H7 (cell line): Measurements from ENCODE around the gene CTNNA1. TPM values are rescaled to one million over a fixed set of nuclear protein-coding genes. Genes with fewer than 3 reads are reported as not detected.
"Not testable (repeated sequence)": the region's sequence is repeated elsewhere in the genome, so short reads cannot be mapped to it uniquely, and the experiment has no call there.

Source experiments
- DNase-seq: peaks from one replicate; pipeline ENCODE4 v3.0.0; 2012
- H3K27me3 ChIP-seq: 2 replicates; pipeline ENCODE4 v1.6.0; 2011; ENCODE audit warnings: mild to moderate bottlenecking, low read length; ENCODE audit not compliant: control insufficient read depth, insufficient read depth
- H3K36me3 ChIP-seq: replicated peaks from 2 replicates; pipeline ENCODE4 v1.5.1; 2011; ENCODE audit warnings: low read length; ENCODE audit not compliant: control insufficient read depth, insufficient read depth
- H3K4me3 ChIP-seq: 2 replicates; pipeline ENCODE4 v1.5.1; 2011; ENCODE audit warnings: low read depth, mild to moderate bottlenecking, control low read depth, low read length, moderate library complexity; ENCODE audit not compliant: insufficient read depth
- total RNA-seq: library from RNA; depleted of rRNA; stranded (reverse); fragments of >200 nt; shearing (Covaris generic); gene quantifications from 2 replicates; pipeline ENCODE4 v1.2.3, GENCODE V29; 2014

CTNNA1 gene
- total RNA-seq, 1 experiment from 2014 or later = 352 TPM

DNA sequence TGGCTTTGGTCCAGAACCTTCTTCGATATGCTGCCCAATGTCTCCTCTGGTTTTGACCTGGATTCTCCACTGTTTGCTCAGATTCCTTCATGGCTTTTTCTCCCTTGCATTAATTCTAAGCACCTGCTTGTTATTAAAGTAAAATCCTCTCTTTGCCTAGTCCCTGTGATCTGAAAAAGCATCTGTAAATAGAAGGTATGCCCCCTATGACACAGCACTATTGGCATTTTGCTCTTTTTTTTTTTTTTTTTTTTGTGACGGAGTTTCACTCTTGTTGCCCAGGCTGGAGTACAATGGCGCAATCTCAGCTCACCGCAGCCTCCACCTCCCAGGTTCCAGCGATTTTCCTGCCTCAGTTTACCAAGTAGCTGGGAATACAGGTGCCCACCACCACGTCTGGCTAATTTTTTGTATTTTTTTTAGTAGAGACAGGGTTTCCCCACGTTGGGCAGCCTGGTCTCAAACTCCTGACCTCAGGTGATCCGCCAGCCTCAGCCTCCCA, 37.2 kb upstream of the CTNNA1 start:
- not testable (repeated sequence) for DNase-seq, H3K4me3 ChIP-seq, H3K36me3 ChIP-seq, H3K27me3 ChIP-seq

DNA sequence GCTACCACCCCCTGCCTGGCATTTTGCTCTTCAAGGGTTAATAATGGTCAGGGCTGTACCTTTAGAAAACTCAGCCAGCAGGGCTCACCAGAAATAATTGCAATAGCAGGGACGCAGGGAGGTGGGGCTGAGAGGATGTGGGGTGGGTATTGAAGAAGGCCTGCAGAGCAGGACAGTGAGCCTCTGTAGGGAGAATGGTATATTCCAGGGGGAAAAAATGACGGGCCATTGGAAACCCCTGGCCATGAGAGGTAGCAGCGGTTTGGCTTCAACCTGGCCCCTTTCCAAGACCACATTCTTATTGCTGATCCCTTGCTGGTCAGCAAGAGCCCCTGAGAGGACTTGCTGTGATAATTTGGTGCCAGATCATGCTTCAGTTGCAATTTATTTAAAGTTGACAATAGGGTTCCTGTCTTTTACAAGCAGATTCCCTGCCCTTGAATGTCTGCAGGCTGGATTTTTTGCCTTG, 36.7 kb upstream of the CTNNA1 start:
- Histone ChIP-seq H3K36me3 (no peaks in the 10 kb centered on the region), H3K4me3 (no peak overlapping the region), H3K27me3 (no peaks in the 10 kb centered on the region)
- peak; percentile 61 for DNase-seq

DNA sequence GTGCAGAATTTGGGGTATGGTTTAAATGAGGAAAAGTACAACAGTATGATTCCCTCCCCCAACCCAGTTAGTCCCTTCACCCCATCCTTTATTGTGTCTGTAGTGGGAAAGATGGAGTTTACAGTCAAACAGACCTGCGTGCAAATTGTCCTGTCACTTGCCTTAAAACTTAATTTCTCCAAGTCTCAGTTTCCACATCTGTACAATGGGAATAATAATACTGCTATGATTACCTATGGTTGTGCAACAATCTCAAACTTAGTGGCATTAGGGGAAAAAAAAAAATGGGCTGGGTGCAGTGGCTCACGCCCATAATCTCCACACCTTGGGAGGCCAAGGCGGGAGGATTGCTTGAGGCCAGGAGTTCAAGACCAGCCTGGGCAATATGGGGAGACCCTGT, 35.8 kb upstream of the CTNNA1 start:
- no peaks in the 10 kb centered on the region for H3K27me3 ChIP-seq
- no peak for DNase-seq
- no peak overlapping the region for H3K4me3 ChIP-seq
- H3K36me3 ChIP-seq = no peaks in the 10 kb centered on the region

DNA sequence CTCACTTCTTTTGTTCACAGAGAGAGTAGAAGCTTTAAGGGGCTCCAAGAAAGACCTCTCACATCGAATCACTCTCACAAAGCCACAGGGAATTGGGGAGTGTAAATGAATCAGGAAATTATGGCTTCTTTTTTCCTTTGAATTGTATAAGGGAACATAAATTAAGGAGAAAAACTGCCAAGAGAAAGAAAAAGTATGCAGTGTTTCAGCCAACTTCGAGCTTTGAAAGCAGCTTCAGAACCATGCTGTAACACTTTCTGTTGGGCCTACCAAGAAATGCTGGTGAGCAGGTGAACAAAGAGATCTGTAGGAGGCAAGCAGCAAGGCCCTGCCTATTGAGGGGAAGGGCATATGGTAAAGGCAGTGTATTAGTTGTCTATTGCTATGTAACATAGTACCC, 33.4 kb upstream of the CTNNA1 start:
- no peak for DNase-seq
- H3K4me3 ChIP-seq = no peak overlapping the region
- no peaks in the 10 kb centered on the region for H3K27me3 ChIP-seq
- H3K36me3 ChIP-seq = no peaks in the 10 kb centered on the region

DNA sequence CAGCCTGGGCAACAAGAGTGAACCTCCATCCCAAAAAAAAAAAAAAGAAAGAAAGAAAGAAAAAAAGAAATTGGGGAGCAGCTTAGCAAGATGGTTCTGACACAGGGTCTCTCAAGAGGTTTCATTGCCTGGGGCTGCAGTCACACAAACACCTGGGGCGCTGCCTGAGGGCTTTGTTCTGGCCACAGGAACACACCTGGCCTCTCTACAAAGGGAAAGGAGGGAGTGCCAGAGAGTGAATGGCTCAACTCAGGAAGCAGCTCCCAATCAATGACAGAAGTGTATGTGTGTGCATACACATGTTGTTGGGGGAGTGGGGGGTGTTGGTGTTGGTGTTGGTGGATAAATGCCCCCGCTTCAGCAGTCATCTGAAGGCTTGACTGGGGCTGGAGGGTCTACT, 32.4 kb upstream of the CTNNA1 start:
- Histone ChIP-seq H3K27me3 (no peaks in the 10 kb centered on the region), H3K4me3 (no peak overlapping the region), H3K36me3 (no peaks in the 10 kb centered on the region)
- no peak for DNase-seq

DNA sequence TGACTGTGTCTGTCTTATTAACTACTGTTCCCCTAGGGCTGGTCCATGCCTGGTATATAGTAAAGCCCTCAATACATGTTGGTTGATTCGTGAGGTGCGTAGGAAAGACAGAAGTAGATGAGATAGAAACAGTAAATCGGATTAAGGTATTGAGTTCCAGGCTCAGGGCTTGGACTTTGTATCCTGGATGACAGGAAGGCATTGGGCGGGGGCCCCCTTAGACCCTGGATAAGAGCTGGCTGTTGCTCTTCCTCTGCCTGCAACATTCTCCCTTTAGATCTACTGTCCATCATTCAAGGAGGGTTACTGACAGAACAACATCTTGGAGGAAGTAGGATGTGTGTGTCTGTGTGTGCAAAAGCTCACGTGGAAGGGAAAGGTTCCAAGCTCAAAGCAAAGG, 31.2 kb upstream of the CTNNA1 start:
- H3K4me3 ChIP-seq = no peak overlapping the region
- H3K36me3 ChIP-seq = no peaks in the 10 kb centered on the region
- H3K27me3 ChIP-seq = no peaks in the 10 kb centered on the region
- no peak for DNase-seq

DNA sequence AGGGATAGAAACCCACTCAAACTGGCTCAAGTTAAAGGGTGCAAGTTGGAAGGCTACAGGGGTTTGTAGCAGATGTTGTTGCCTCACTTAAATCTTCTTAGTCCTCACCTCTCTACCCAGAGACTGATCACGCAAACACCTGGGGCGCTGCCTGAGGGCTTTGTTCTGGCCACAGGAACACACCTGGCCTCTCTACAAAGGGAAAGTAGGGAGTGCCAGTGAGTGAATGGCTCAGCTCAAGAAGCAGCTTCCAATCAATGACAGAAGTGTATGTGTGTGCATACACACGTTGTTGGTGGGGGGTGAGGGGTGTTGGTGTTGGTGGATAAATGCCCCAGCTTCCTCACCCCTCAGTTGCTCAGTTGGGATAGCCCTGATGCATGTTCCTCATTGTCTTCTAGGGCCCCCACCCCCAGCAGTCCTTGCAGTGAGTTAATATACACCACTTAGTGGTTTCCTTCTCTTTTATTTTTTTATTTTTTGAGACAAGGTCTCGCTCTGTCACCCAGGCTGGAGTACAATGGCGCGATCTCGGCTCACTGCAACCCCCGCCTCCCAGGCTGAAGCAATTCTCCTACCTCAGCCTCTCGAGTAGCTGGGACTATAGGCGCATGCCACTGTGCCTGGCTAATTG, 30.6 kb upstream of the CTNNA1 start:
- Histone ChIP-seq H3K27me3 (no peaks in the 10 kb centered on the region), H3K4me3 (no peak overlapping the region), H3K36me3 (no peaks in the 10 kb centered on the region)
- no peak for DNase-seq

DNA sequence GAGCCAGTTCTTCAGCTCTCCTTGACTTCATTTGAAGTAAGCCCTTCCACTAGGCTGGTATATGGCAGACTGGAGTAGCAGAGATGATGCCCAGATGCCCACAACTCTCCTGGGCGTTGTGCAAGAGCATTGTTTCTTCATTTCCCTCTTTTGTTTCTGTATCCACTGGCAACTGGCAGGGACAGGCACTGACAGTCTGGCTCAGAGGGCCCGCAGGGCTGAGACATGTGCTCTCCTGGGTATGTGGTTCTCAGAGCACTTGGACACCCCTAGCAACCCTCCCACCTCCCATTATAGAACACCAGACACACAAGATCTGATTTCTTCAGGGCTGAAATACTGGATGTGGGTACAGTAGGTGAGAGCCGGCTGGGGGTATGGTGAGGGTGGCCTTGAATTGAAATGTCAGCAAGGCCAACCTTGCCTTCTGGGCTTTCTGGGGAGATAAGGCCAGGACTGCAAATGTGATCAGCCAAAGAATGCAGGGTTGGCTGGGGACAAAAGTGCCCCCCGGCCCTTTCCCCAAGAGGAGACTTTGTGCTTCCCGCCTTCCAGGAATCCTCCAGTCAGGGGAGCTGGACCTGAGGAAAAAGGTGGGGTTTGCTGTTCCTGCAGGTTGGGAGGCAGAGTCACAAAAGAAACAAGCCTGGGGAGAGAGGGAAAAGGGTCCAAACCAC, 28.6 kb upstream of the CTNNA1 start:
- no peak for DNase-seq

DNA sequence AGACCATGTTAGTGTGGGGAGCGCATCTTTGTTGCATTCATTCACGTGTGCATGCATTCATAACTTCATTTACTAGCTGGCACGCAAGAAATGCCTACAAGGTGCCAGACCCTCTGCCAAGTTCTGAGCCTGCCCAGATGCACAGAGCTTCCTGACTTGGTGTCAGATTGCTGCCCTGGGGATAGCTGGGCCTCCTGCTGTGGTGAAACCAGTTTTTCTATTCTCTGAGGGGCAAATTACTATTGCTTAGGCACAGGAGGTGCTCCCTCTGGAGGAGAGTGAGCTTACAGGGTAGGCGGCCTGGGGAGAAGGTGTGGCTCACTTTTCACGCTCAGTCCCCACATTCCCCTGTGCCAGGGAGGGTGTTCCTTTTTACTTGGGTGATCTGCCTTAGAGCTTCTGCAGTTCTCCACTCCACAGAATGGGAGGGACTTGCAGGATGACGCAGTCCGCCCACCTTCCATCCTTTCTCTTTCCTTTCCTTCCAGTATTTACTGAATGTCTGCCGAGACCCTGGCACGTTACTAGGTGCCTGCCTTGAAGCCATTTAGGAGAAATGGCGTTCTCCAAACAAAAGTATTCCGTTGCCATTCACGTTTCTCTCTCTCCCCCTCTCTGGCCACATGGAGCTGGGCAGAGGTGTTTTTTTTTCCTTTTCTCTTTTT, 27.9 kb upstream of the CTNNA1 start:
- Histone ChIP-seq H3K36me3 (no peaks in the 10 kb centered on the region), H3K4me3 (no peak overlapping the region), H3K27me3 (no peaks in the 10 kb centered on the region)
- DNase-seq = peak; percentile 66

More for the DNA sequence above, 28.6 kb upstream of the CTNNA1 start:
- Histone ChIP-seq H3K27me3 (no peaks in the 10 kb centered on the region), H3K36me3 (no peaks in the 10 kb centered on the region), H3K4me3 (no peak overlapping the region)

DNA sequence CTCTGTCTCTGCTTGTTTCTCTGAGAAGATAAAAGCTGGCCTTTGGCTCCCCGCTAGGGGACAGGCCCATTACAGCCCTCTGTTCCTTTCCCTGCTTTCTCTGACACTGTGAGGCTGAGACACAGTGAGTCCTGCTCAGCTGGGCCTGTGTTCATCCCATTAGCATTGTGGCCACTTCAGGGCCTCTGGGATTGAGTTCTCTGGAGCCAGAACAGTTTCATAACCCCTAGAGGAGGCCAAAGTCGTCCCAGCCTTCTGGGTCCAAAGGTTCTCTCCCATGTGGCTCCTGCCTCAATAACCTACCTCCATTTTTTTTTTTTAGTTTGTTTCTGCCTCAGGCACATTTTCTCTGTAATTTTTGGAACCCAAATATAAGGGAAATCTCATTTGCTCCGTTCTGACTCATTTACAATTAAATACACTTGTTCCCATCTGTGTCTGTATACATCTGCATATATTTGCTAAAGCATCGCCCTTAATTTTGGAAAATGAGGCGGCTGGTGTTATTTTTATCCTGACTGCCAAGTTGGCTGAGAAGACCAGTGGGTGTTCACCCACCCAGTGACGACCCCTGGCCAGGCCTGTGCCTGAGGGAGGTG, 27.3 kb upstream of the CTNNA1 start:
- DNase-seq = no peak
- H3K36me3 ChIP-seq = no peaks in the 10 kb centered on the region
- H3K27me3 ChIP-seq = no peaks in the 10 kb centered on the region
- H3K4me3 ChIP-seq = no peak overlapping the region

DNA sequence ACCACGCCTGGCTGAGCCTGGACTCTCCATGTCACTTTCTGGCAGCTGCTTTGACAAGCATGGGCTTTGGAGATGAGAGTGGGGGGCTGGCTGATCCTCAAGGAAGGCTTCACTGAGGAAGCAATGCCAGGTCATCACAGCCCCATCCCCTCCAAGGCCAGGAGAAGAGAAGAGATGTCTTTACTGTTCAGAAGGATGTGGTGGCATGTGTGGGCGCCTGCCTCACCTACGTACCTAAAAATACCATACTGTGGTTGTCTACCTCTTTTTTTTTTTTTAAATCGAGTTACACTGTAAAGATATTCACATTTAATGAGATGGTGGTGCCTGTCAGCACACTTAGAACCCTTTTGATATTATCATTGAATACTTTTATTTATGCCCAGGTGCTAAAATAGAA, 26.4 kb upstream of the CTNNA1 start:
- no peak overlapping the region for H3K4me3 ChIP-seq
- H3K27me3 ChIP-seq = no peaks in the 10 kb centered on the region
- no peak for DNase-seq
- H3K36me3 ChIP-seq = no peaks in the 10 kb centered on the region

DNA sequence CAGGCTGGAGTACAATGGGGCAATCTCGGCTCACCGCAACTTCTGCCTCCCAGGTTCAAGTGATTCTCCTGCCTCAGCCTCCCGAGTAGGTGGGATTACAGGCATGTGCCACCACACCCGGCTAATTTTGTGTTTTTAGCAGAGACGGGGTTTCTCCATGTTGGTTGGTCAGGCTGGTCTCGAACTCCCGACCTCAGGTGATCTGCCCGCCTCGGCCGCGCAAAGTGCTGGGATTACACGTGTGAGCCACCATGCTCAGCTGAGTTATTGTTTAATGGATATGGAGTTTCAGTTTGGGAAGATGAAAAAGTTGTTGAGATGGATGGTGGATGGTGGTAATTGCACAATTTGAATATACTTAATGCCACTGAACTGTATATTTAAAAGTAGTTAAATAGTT, 22.7 kb upstream of the CTNNA1 start:
- not testable (repeated sequence) for DNase-seq, H3K36me3 ChIP-seq, H3K27me3 ChIP-seq, H3K4me3 ChIP-seq

DNA sequence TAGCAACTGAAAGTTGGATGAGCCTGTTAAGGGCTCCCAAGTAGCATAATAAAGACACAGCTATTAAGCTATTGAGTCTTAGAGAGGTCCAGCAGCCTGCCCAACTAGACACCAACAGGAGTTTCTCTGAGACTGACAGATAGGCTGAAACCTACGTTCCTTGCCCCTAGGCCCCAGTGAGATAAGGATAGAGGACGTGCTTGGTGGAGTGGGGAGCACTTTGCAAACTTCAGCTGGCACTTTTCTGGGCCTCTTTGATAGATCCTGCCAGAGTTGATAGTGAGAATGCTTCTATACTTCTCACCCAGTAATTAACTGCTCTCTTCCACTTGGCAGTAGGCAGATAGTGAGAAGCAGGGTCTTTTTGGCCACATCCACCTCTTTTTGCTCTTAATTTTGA, 20.8 kb upstream of the CTNNA1 start:
- H3K36me3 ChIP-seq = no peaks in the 10 kb centered on the region
- H3K4me3 ChIP-seq = no peak overlapping the region
- DNase-seq = no peak
- no peaks in the 10 kb centered on the region for H3K27me3 ChIP-seq

DNA sequence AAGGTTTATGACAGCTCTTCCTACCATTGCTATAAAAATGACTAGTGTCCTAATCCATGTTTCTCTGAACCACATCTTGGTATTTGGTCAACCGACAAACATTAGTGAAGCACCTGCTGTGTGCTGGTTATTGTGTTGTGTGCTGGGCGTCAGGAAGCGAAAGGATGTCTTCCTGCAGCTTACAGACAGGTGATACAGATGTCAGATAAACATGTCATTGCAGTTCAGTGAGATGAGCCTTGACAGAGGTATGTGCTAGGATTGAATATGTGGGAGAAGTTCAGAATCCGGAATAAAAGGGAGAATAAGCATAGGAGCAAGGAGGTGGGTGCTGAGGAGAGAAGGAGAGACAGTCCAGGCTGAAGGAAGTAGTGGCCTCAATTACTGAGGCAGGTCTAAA, 20.3 kb upstream of the CTNNA1 start:
- DNase-seq = no peak
- Histone ChIP-seq H3K4me3 (no peak overlapping the region), H3K36me3 (no peaks in the 10 kb centered on the region), H3K27me3 (no peaks in the 10 kb centered on the region)

DNA sequence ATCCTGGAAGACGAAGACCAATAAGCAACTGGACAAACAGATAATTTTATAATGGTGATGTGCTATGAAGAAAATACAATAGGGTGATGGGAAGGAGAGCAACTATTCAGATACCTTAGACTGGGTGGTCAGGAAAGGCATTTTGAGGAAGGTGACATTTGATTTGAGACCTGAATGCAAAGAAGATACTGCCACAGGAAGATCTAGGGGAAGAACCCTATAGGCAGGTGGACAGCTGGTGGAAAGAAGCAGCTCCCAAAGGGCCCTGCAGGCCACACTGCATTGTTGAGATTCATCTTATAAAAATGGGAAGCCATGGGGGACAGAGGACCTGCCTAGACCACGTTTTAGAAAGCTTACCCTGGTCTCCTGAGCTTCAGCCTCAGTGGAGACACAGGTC, 19.7 kb upstream of the CTNNA1 start:
- H3K4me3 ChIP-seq = no peak overlapping the region

More for the DNA sequence above, 19.7 kb upstream of the CTNNA1 start:
- Histone ChIP-seq H3K27me3 (no peaks in the 10 kb centered on the region), H3K36me3 (no peaks in the 10 kb centered on the region)
- no peak for DNase-seq
